OCI-LY7 (cell line): ENCODE results near the gene NUP93. TPM values are rescaled to one million over a fixed set of nuclear protein-coding genes. Genes with fewer than 3 reads are reported as not detected.
"Not testable (repeated sequence)": the region's sequence is repeated elsewhere in the genome, so short reads cannot be mapped to it uniquely, and the experiment has no call there.

Experiments
- BruUV-seq: library from RNA; stranded (reverse); fragments of 400-500 nt; replicated peaks from 2 replicates; lab custom pipeline; 2021; lab: Mats Ljungman, UMichigan
- CTCF ChIA-PET: fragments of 300-600 bp; sonication (Branson Sonifier 250); formaldehyde crosslinking; loops from one replicate; lab custom pipeline; 2022; ENCODE audit warnings: antibody characterized with exemption; ENCODE audit not compliant: unreplicated experiment; lab: Charles Lee
- POLR2A ChIA-PET: fragments of 300-600 bp; sonication (Branson Sonifier 250); formaldehyde crosslinking; loops from one replicate; lab custom pipeline; 2022; ENCODE audit warnings: antibody characterized with exemption; lab: Charles Lee
- DNase-seq: peaks from one replicate; pipeline ENCODE4 v3.0.0-alpha.2; 2015; ENCODE audit warnings: low spot score
- H2AFZ ChIP-seq: fragments of 200-600 bp; sonication (generic), shearing (Covaris generic); 2 replicates; pipeline ENCODE4 v1.6.1; 2014; ENCODE audit warnings: mild to moderate bottlenecking, antibody characterized with exemption, low read length, moderate library complexity
- H3K27ac ChIP-seq: fragments of 200-600 bp; sonication (generic); 2 replicates; pipeline ENCODE4 v1.5.1; 2014; ENCODE audit warnings: mixed run types, low read depth, mild to moderate bottlenecking, moderate library complexity, low read length, inconsistent platforms; ENCODE audit not compliant: poor library complexity, severe bottlenecking
- H3K36me3 ChIP-seq: fragments of 200-600 bp; sonication (generic); 2 replicates; pipeline ENCODE4 v1.6.1; 2014; ENCODE audit warnings: mild to moderate bottlenecking, antibody characterized with exemption, low read length, moderate library complexity, mixed read lengths; ENCODE audit not compliant: insufficient read depth
- H3K4me1 ChIP-seq: fragments of 200-600 bp; sonication (generic); 2 replicates; pipeline ENCODE4 v1.5.1; 2014; ENCODE audit warnings: mild to moderate bottlenecking, low read length; ENCODE audit not compliant: insufficient read depth, poor library complexity, severe bottlenecking
- H3K4me2 ChIP-seq: fragments of 200-600 bp; sonication (generic); 2 replicates; pipeline ENCODE4 v1.6.1; 2014; ENCODE audit warnings: mild to moderate bottlenecking, low read length
- H3K4me3 ChIP-seq: fragments of 200-600 bp; sonication (generic); 2 replicates; pipeline ENCODE4 v1.5.1; 2014; ENCODE audit warnings: mild to moderate bottlenecking, low read depth, low read length; ENCODE audit not compliant: poor library complexity, severe bottlenecking
- H3K79me2 ChIP-seq: fragments of 200-600 bp; sonication (generic); 2 replicates; pipeline ENCODE4 v1.6.1; 2016; ENCODE audit warnings: low read depth, mild to moderate bottlenecking, low read length, moderate library complexity, mixed read lengths; ENCODE audit not compliant: insufficient read depth
- H3K9me2 ChIP-seq: fragments of 200-600 bp; sonication (generic); 2 replicates; pipeline ENCODE4 v1.6.1; 2016; ENCODE audit warnings: mild to moderate bottlenecking, low read length, mixed read lengths; ENCODE audit not compliant: insufficient read depth
- H3K9me3 ChIP-seq: fragments of 200-600 bp; sonication (generic); 2 replicates; pipeline ENCODE4 v1.6.1; 2014; ENCODE audit warnings: mild to moderate bottlenecking, mixed run types, low read length, mixed read lengths
- H4K20me1 ChIP-seq: fragments of 200-600 bp; sonication (generic); 2 replicates; pipeline ENCODE4 v1.6.1; 2014; ENCODE audit warnings: mild to moderate bottlenecking, antibody characterized with exemption, low read length, moderate library complexity, mixed read lengths; ENCODE audit not compliant: insufficient read depth
- EZH2phosphoT487 ChIP-seq: fragments of 200-600 bp; sonication (generic); IDR thresholded peaks from 2 replicates; pipeline ENCODE4 v1.6.1; 2018; ENCODE audit warnings: low read depth, borderline replicate concordance, mild to moderate bottlenecking, mixed run types, antibody characterized with exemption, low read length, moderate library complexity, mixed read lengths
- intact Hi-C: fragments of 100-400 bp; cut with micrococcal nuclease; formaldehyde crosslinking; loops from one replicate; pipeline ENCODE4 v1.10.0; 2022; ENCODE audit not compliant: unreplicated experiment
- total RNA-seq, 2 experiments: library from RNA; depleted of rRNA in 1 of 2; stranded (reverse); fragments of >200 nt in 1 of 2; shearing (Covaris generic) in 1 of 2; gene quantifications; 2 replicates each; pipeline ENCODE4 v1.2.3, GENCODE V29; 2014 to 2022
- TF ChIP-seq, protein P1 (sequence below): fragments of 200-600 bp; sonication (generic); conservative IDR thresholded peaks from 2 replicates; pipeline ENCODE4 v1.5.1; 2014; ENCODE audit warnings: mild to moderate bottlenecking, antibody characterized with exemption, low read length, moderate library complexity, mixed read lengths

Gene NUP93
- total RNA-seq, 2 experiments from 2014 or later: 119 to 183 TPM

DNA sequence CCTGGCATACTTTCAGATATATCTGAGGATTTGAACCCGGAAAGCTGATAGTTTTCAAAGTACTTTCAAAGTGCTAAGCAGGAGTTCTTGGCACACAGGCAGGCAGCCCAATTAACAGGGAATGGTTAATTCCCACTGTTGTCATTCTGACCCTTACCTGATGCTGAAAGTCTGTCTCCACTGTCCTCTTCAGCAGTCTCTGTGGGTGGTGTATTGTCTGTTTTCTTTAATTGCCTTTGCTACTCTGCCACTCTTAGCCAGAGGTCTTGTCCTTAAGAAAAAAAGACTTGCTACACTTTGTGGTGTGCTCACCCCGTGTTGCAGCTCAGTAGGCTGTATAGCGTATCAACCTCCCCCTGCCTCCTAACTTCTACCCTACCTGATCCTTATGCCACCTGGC lies 71.8 kb downstream of the NUP93 start:
- H3K4me3 ChIP-seq: no peak overlapping the region
- TF ChIP-seq, protein P1, sequence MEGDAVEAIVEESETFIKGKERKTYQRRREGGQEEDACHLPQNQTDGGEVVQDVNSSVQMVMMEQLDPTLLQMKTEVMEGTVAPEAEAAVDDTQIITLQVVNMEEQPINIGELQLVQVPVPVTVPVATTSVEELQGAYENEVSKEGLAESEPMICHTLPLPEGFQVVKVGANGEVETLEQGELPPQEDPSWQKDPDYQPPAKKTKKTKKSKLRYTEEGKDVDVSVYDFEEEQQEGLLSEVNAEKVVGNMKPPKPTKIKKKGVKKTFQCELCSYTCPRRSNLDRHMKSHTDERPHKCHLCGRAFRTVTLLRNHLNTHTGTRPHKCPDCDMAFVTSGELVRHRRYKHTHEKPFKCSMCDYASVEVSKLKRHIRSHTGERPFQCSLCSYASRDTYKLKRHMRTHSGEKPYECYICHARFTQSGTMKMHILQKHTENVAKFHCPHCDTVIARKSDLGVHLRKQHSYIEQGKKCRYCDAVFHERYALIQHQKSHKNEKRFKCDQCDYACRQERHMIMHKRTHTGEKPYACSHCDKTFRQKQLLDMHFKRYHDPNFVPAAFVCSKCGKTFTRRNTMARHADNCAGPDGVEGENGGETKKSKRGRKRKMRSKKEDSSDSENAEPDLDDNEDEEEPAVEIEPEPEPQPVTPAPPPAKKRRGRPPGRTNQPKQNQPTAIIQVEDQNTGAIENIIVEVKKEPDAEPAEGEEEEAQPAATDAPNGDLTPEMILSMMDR: no peak
- no peak for TF ChIP-seq EZH2phosphoT487
- H3K9me3 ChIP-seq: no peaks in the 10 kb centered on the region
- no peak overlapping the region for H3K4me2 ChIP-seq
- BruUV-seq: no TSS peak
- no peaks in the 10 kb centered on the region for H3K79me2 ChIP-seq
- no peaks in the 10 kb centered on the region for H3K4me1 ChIP-seq
- no peaks in the 10 kb centered on the region for H4K20me1 ChIP-seq
- POLR2A ChIA-PET: interaction anchor here (1.0 kb wide), 2 partner anchors 9 to 16 kb away, joined by 3 read pairs; no protein-coding TSS in a partner anchor
- H3K27ac ChIP-seq: no peak overlapping the region
- peaks cover 63% of the 10 kb centered on the region for H3K36me3 ChIP-seq
- CTCF ChIA-PET: no interaction called here
- DNase-seq: no peak
- H3K9me2 ChIP-seq: no peaks in the 10 kb centered on the region
- no peak overlapping the region for H2AFZ ChIP-seq
- intact Hi-C loops: no loop called here

DNA sequence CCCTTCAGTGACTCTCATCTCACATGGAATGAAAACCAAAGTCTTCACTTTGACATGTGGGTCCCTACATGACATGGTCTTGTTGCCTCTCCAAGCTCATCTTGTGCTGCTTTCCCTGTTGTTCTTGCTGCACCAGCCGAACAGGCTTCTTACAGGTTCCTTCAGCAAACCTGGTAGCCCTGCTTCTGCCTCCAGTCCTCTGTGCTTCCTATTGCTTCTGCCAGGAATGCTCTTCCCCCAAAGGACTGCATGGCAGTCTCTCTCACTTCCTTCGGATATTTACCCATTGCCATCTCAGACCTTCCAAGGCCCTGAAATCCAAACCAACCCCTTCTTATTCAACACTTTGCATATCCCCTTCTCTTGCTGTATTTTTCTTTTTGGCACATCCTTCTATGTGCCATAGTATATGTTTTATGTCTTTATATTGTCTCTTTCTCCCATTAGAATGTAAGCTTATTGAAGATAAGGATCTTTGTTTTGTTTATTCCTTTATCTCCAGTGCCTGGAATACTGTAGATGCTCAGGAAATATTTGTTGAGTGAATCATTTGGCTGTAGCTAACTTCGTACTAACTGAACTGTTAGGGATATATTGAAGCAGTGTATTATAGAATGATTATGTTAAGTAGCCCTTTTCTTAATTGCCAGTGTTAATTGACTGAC lies 77.2 kb downstream of the NUP93 start:
- H3K27ac ChIP-seq: no peak overlapping the region
- CTCF ChIA-PET: interaction anchor here (0.6 kb wide), 1 partner anchor 8 kb away, joined by 3 read pairs; no protein-coding TSS in a partner anchor

GRCh38 chr16:56807676-56808067 lies 77.7 kb downstream of the NUP93 start:
- H3K9me3 ChIP-seq, H3K79me2 ChIP-seq, H3K4me2 ChIP-seq, H3K4me1 ChIP-seq, BruUV-seq, H3K4me3 ChIP-seq, H2AFZ ChIP-seq, H3K9me2 ChIP-seq, DNase-seq, H4K20me1 ChIP-seq, CTCF ChIA-PET, intact Hi-C loops, H3K27ac ChIP-seq: not testable (repeated sequence)
- H3K36me3 ChIP-seq: peaks cover 48% of the 10 kb centered on the region
- POLR2A ChIA-PET: interaction anchor here (0.7 kb wide), 1 partner anchor 11 kb away, joined by 3 read pairs; no protein-coding TSS in a partner anchor

More for the DNA sequence above, 77.2 kb downstream of the NUP93 start:
- POLR2A ChIA-PET: interaction anchor here (0.7 kb wide), 1 partner anchor 10 kb away, joined by 3 read pairs; no protein-coding TSS in a partner anchor
- DNase-seq: no peak
- TF ChIP-seq, protein P1: no peak
- no peak for TF ChIP-seq EZH2phosphoT487
- Histone ChIP-seq H3K4me3 (no peak overlapping the region), H3K36me3 (peaks cover 53% of the 10 kb centered on the region), H4K20me1 (no peaks in the 10 kb centered on the region), H2AFZ (no peak overlapping the region), H3K4me1 (peaks cover 7% of the 10 kb centered on the region), H3K4me2 (no peak overlapping the region), H3K79me2 (no peaks in the 10 kb centered on the region), H3K9me2 (no peaks in the 10 kb centered on the region), H3K9me3 (no peaks in the 10 kb centered on the region)
- no TSS peak for BruUV-seq
- intact Hi-C loops: no loop called here
